ENCODE data around the gene PFN4.

- TF ChIP-seq CTCF (IDR thresholded peaks at IDR 0.05) (no peak), POLR2A (IDR thresholded peaks at IDR 0.05) (no peak)
Measured at GRCh38 chr2:24153478-24153877, 30.3 kb upstream of the PFN4 start.

Data from esophagus squamous epithelium (tissue), 4 donors.